Sigmoid colon (tissue), 7 donors: Measurements from ENCODE around the gene CNTN4. TPM values are rescaled to one million over a fixed set of nuclear protein-coding genes. Genes with fewer than 3 reads are reported as not detected.

Experiments
- DNase-seq: peaks from one replicate; pipeline ENCODE4 v3.0.0-alpha.2; 2019
- H3K27ac ChIP-seq, 4 donors: fragments of 200-600 bp; sonication (generic); one replicate each; pipeline ENCODE4 v1.5.1; 2016 to 2019; ENCODE audit warnings: mild to moderate bottlenecking in 1 of 4
- H3K27me3 ChIP-seq, 3 donors: fragments of 200-600 bp; sonication (generic); one replicate each; pipeline ENCODE4 v1.5.1; 2019; ENCODE audit warnings: mild to moderate bottlenecking in 1 of 3
- H3K36me3 ChIP-seq, 4 donors: fragments of 200-600 bp; sonication (generic); one replicate each; pipeline ENCODE4 v1.5.1; 2016 to 2019
- H3K4me1 ChIP-seq, 4 donors: fragments of 200-600 bp; sonication (generic); one replicate each; pipeline ENCODE4 v1.5.1; 2017 to 2019
- H3K4me3 ChIP-seq, 4 donors: fragments of 200-600 bp; sonication (generic); one replicate each; pipeline ENCODE4 v1.5.1; 2017 to 2019; ENCODE audit warnings: mild to moderate bottlenecking in 2 of 4, moderate library complexity in 1 of 4
- H3K9me3 ChIP-seq, 4 donors: fragments of 200-600 bp in 3 of 4; sonication (generic) in 3 of 4; one replicate each; pipeline versions ENCODE4 v1.5.1 to v1.6.1; 2013 to 2019
- EP300 ChIP-seq, 4 donors: sonication (generic); formaldehyde crosslinking; IDR thresholded peaks; one replicate each; pipeline ENCODE4 v1.6.1; 2017; ENCODE audit warnings: antibody characterized with exemption in 4 of 4
- POLR2A ChIP-seq, 2 donors: fragments of 450-650 bp; IDR thresholded peaks; one replicate each; pipeline ENCODE4 v1.6.1; 2016; ENCODE audit warnings: antibody characterized with exemption in 2 of 2, mild to moderate bottlenecking in 2 of 2, moderate library complexity in 2 of 2
- POLR2AphosphoS5 ChIP-seq, 4 donors: sonication (generic); formaldehyde crosslinking; IDR thresholded peaks; one replicate each; pipeline ENCODE4 v1.6.1; 2017; ENCODE audit warnings: antibody characterized with exemption in 4 of 4
- WGBS, 2 donors: extraction: QIAGEN DNeasy Blood & Tissue Kit; methylation state at CpG; one replicate each; pipeline ENCODE4 v1.1.7; 2013; 5-methylcytosine and 5-hydroxymethylcytosine counted together
- intact Hi-C: fragments of 100-400 bp; cut with DNase I; formaldehyde crosslinking; loops from one replicate; pipeline ENCODE4 v1.15.1; 2023
- polyA plus RNA-seq, 3 donors: library from polyadenylated mRNA; stranded (reverse); fragments of 200-250 nt; gene quantifications; one replicate each; pipeline ENCODE4 v1.2.3, GENCODE V29; 2013
- total RNA-seq, 4 donors: library from RNA; depleted of rRNA; stranded (reverse); fragments of >200 nt; gene quantifications; one replicate each; pipeline ENCODE4 v1.1.0, GENCODE V29; 2016
- TF ChIP-seq, protein P1 (sequence below), 4 experiments: fragments of 450-650 bp in 3 of 4; fragments of 200-600 bp in 1 of 4; IDR thresholded peaks; one replicate each; pipeline ENCODE4 v1.5.1; 2016 to 2019; ENCODE audit warnings: antibody characterized with exemption in 4 of 4, mild to moderate bottlenecking in 3 of 4, moderate library complexity in 2 of 4
- donor health status: healthy with polysubstance abuse.
- donor health status: Bipolar disorder and iron deficiency.
- donor health status: healthy.

The CNTN4 gene
- total and polyA plus RNA-seq, 7 donors, result 1.4 to 10.0 (median 7.5) TPM

GRCh38 chr3:2097641-2098191, 950 bp upstream of the CNTN4 start:
- intact Hi-C loops, result no loop called here
- H3K36me3 ChIP-seq, result no peaks in the 10 kb centered on the region
- H3K9me3 ChIP-seq, result no peaks in the 10 kb centered on the region
- 4 to 8% methylated on average over 18 of the region's 18 CpGs for WGBS, 2 donors
- DNase-seq, result no peak
- peaks cover 0 to 18% (median 5%) of the 10 kb centered on the region in 4 donors for H3K4me1 ChIP-seq
- TF ChIP-seq, protein P1, sequence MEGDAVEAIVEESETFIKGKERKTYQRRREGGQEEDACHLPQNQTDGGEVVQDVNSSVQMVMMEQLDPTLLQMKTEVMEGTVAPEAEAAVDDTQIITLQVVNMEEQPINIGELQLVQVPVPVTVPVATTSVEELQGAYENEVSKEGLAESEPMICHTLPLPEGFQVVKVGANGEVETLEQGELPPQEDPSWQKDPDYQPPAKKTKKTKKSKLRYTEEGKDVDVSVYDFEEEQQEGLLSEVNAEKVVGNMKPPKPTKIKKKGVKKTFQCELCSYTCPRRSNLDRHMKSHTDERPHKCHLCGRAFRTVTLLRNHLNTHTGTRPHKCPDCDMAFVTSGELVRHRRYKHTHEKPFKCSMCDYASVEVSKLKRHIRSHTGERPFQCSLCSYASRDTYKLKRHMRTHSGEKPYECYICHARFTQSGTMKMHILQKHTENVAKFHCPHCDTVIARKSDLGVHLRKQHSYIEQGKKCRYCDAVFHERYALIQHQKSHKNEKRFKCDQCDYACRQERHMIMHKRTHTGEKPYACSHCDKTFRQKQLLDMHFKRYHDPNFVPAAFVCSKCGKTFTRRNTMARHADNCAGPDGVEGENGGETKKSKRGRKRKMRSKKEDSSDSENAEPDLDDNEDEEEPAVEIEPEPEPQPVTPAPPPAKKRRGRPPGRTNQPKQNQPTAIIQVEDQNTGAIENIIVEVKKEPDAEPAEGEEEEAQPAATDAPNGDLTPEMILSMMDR (IDR thresholded peaks at IDR 0.05), result no peak
- no peak for TF ChIP-seq EP300 (IDR thresholded peaks at IDR 0.05)
- TF ChIP-seq POLR2AphosphoS5 (IDR thresholded peaks at IDR 0.05), result no peak
- TF ChIP-seq POLR2A (IDR thresholded peaks at IDR 0.05), result no peak
- peaks cover 11 to 68% (median 21%) of the 10 kb centered on the region in 3 donors for H3K27me3 ChIP-seq
- peak overlapping the region; percentile 37 to 54 (median 52) for H3K4me3 ChIP-seq
- H3K27ac ChIP-seq, result peak overlapping the region in 2 of 4 donors; percentile 21 to 26

GRCh38 chr3:2099028-2099671, 484 bp downstream of the CNTN4 start:
- Histone ChIP-seq H3K9me3 (no peaks in the 10 kb centered on the region), H3K36me3 (no peaks in the 10 kb centered on the region), H3K27me3 (peaks cover 11 to 67% (median 21%) of the 10 kb centered on the region in 3 donors), H3K4me3 (peak overlapping the region; percentile 37 to 54 (median 52)), H3K4me1 (peaks cover 0 to 18% (median 5%) of the 10 kb centered on the region in 4 donors), H3K27ac (peak overlapping the region; percentile 45 to 70 (median 59))
- no peak for DNase-seq
- TF ChIP-seq POLR2AphosphoS5 (IDR thresholded peaks at IDR 0.05) (no peak), EP300 (IDR thresholded peaks at IDR 0.05) (no peak), POLR2A (IDR thresholded peaks at IDR 0.05) (no peak)
- TF ChIP-seq, protein P1 (IDR thresholded peaks at IDR 0.05), result no peak
- WGBS, 2 donors, result 1 to 2% methylated on average over 58 of the region's 58 CpGs
- intact Hi-C loops, result no loop called here

DNA sequence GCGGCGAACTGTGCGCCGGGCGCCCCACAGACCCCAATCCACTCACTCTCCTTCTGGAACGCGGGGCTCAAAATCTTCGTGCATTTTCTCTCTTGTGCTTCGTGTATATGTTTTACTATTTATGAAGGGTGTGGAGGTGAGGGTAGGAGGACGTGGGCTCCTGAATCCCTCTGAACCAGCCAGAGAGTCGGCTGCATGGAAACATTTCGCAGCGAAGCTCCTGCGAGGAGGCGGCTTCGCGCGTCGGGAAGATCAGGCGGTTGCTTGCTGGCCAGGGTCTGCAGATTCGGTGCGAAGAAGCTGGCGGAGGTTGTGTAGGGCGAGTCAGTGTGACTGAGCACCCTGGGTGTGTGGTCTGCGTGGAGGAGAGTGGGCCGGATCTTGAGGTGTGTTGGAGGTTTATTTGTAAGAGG, 1.1 kb downstream of the CNTN4 start:
- 2 to 4% methylated on average over 26 of the region's 26 CpGs for WGBS, 2 donors
- no peak overlapping the region for H3K27ac ChIP-seq
- no peak for DNase-seq
- no peaks in the 10 kb centered on the region for H3K36me3 ChIP-seq
- H3K9me3 ChIP-seq, result no peaks in the 10 kb centered on the region
- peaks cover 0 to 18% (median 5%) of the 10 kb centered on the region in 4 donors for H3K4me1 ChIP-seq
- TF ChIP-seq, protein P1 (IDR thresholded peaks at IDR 0.05), result no peak
- TF ChIP-seq POLR2AphosphoS5 (IDR thresholded peaks at IDR 0.05) (no peak), EP300 (IDR thresholded peaks at IDR 0.05) (no peak), POLR2A (IDR thresholded peaks at IDR 0.05) (no peak)
- peaks cover 11 to 61% (median 21%) of the 10 kb centered on the region in 3 donors for H3K27me3 ChIP-seq
- peak overlapping the region; percentile 37 to 54 (median 52) for H3K4me3 ChIP-seq
- intact Hi-C loops, result no loop called here

DNA sequence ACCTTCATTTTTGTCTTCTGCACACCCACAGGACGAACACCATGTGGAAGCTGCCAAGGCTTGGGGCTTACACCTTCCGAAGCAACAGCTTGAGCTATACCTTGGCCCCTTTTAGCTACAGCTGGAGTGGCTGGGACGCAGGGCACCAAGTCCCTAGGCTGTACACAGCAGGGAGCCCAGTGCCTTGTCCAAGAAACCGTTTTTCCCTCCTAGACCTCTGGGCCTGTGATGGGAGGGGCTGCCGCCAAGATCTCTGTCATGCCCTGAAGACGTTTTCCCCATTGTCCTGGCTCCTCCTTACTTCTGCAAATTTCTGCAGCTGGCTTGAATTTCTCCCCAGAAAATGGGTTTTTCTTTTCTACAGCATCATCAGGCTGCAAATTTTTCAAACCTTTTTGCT, 7.8 kb downstream of the CNTN4 start:
- TF ChIP-seq POLR2A (IDR thresholded peaks at IDR 0.05) (no peak), EP300 (IDR thresholded peaks at IDR 0.05) (no peak), POLR2AphosphoS5 (IDR thresholded peaks at IDR 0.05) (no peak)
- TF ChIP-seq, protein P1 (IDR thresholded peaks at IDR 0.05), result no peak
- 77 to 87% methylated on average over 6 of the region's 6 CpGs for WGBS, 2 donors

More for the DNA sequence above, 7.8 kb downstream of the CNTN4 start:
- no peak for DNase-seq
- Histone ChIP-seq H3K4me3 (no peak overlapping the region), H3K36me3 (no peaks in the 10 kb centered on the region), H3K4me1 (no peaks in the 10 kb centered on the region), H3K27me3 (no peaks in the 10 kb centered on the region), H3K9me3 (no peaks in the 10 kb centered on the region), H3K27ac (no peak overlapping the region)
- intact Hi-C loops, result no loop called here
